GM12864 (cell line): ENCODE results near the gene CPB2.

ENCODE experiments used
- DNase-seq: peaks from one replicate; pipeline ENCODE4 v3.0.0-alpha.2; 2011; ENCODE audit warnings: low read depth
- H3K4me3 ChIP-seq: 2 replicates; pipeline ENCODE4 v1.5.1; 2011; ENCODE audit warnings: mild to moderate bottlenecking, low read depth, low read length, control low read depth
- CTCF ChIP-seq: IDR thresholded peaks from 2 replicates; pipeline ENCODE4 v1.5.1; 2011; ENCODE audit warnings: low read depth, mild to moderate bottlenecking, moderate library complexity, low read length, control low read depth, inconsistent platforms; ENCODE audit errors: missing control alignments

The CPB2 gene

GRCh38 chr13:46145950-46146349 lies 41.1 kb upstream of the CPB2 start:
- no peak for DNase-seq
- TF ChIP-seq CTCF: no peak
- H3K4me3 ChIP-seq: no peak overlapping the region

- no peak for DNase-seq
- no peak for TF ChIP-seq CTCF
- H3K4me3 ChIP-seq: no peak overlapping the region
Observed at GRCh38 chr13:46145135-46145534, 40.3 kb upstream of the CPB2 start.

GRCh38 chr13:46143184-46143701 lies 38.4 kb upstream of the CPB2 start:
- no peak for TF ChIP-seq CTCF
- no peak for DNase-seq
- H3K4me3 ChIP-seq: no peak overlapping the region

- no peak overlapping the region for H3K4me3 ChIP-seq
- DNase-seq: no peak
- no peak for TF ChIP-seq CTCF
Observed at GRCh38 chr13:46142776-46143175, 37.9 kb upstream of the CPB2 start.

- no peak for DNase-seq
- TF ChIP-seq CTCF: no peak
- no peak overlapping the region for H3K4me3 ChIP-seq
Observed at GRCh38 chr13:46140044-46140443, 35.2 kb upstream of the CPB2 start.

- DNase-seq: no peak
- TF ChIP-seq CTCF: no peak
- H3K4me3 ChIP-seq: no peak overlapping the region
Observed at GRCh38 chr13:46137627-46138317, 32.9 kb upstream of the CPB2 start.

GRCh38 chr13:46136688-46137087 lies 31.9 kb upstream of the CPB2 start:
- H3K4me3 ChIP-seq: no peak overlapping the region
- no peak for DNase-seq
- no peak for TF ChIP-seq CTCF
